K562 (cell line): ENCODE data around the gene TRMT1. TPM values are rescaled to one million over a fixed set of nuclear protein-coding genes. Genes with fewer than 3 reads are reported as not detected.

Source experiments
- CAMTA2 ChIP-seq: fragments of 250-450 bp; sonication (Bioruptor Pico); conservative IDR thresholded peaks from 2 replicates; pipeline ENCODE4 v1.5.1; 2022
- CXXC5 ChIP-seq: fragments of 250-450 bp; sonication (Bioruptor Pico); IDR thresholded peaks from 2 replicates; pipeline ENCODE4 v1.8.0; 2022; ENCODE audit warnings: inconsistent platforms, mild to moderate bottlenecking, moderate library complexity
- DNMT1 ChIP-seq: fragments of 450-650 bp; IDR thresholded peaks from 2 replicates; pipeline ENCODE4 v1.6.1; 2016; ENCODE audit warnings: antibody characterized with exemption, mild to moderate bottlenecking
- HMG20A ChIP-seq: fragments of 450-650 bp; formaldehyde crosslinking; conservative IDR thresholded peaks from 2 replicates; pipeline ENCODE4 v1.4.0; 2020; ENCODE audit warnings: mild to moderate bottlenecking, mixed read lengths
- IRF1 ChIP-seq: sonication (generic); formaldehyde crosslinking; IDR thresholded peaks from 2 replicates; pipeline ENCODE4 v1.8.0; 2022; ENCODE audit warnings: missing genetic modification reagents, mild to moderate bottlenecking, borderline replicate concordance
- MED1 ChIP-seq: sonication (generic); formaldehyde crosslinking; IDR thresholded peaks from 2 replicates; pipeline ENCODE4 v1.8.1; 2023; ENCODE audit warnings: missing genetic modification reagents, borderline replicate concordance
- NR1H2 ChIP-seq: sonication (generic); formaldehyde crosslinking; IDR thresholded peaks from 2 replicates; pipeline ENCODE4 v1.4.0; 2020; ENCODE audit warnings: mild to moderate bottlenecking, missing genetic modification reagents
- THAP12 ChIP-seq: fragments of 250-450 bp; sonication (Bioruptor Pico); IDR thresholded peaks from 2 replicates; pipeline ENCODE4 v1.9.0; 2021; ENCODE audit warnings: mild to moderate bottlenecking, inconsistent platforms
- TRIM24 ChIP-seq, 2 experiments: fragments of 450-650 bp; IDR thresholded peaks; 2 replicates each; pipeline ENCODE4 v1.6.1; 2016
- ZBTB40 ChIP-seq, 2 experiments: fragments of 450-650 bp in 1 of 2; sonication (generic) in 1 of 2; formaldehyde crosslinking in 1 of 2; IDR thresholded peaks; 2 replicates each; pipeline versions ENCODE4 v1.7.1 to v1.9.0; 2016 to 2022; ENCODE audit warnings: inconsistent platforms in 1 of 2, mild to moderate bottlenecking in 1 of 2, missing genetic modification reagents in 1 of 2
- ZMIZ1 ChIP-seq, 2 experiments: fragments of 150-350 bp in 1 of 2; IDR thresholded peaks; 2 replicates each; pipeline ENCODE4 v1.6.1; 2012 to 2016; ENCODE audit warnings: low read depth in 2 of 2, low read length in 2 of 2, mild to moderate bottlenecking in 1 of 2, moderate library complexity in 1 of 2
- polyA plus RNA-seq, 8 experiments: library from polyadenylated mRNA; depleted of rRNA in 4 of 8; stranded (reverse) in 5 of 8; unstranded in 3 of 8; fragments of >200 nt; fragmentation: Nextera tagmentation in 2 of 8; fragmentation: Illumina TruSeq in 1 of 8; extraction: Ambion mirVana in 2 of 8; extraction: Trizol in 1 of 8; gene quantifications; 2 replicates each; pipeline versions ENCODE4 v1.2.1 to v1.2.3, GENCODE V29; 2011 to 2014; ENCODE audit warnings: inconsistent platforms in 1 of 8, missing spikeins in 1 of 8
- total RNA-seq, 7 experiments: library from RNA; depleted of rRNA in 6 of 7; stranded (reverse); fragments of >200 nt in 6 of 7; fragmentation: Illumina TruSeq in 2 of 7; extraction: Trizol in 2 of 7; gene quantifications; 2 replicates each; pipeline versions ENCODE4 v1.2.1 to v1.2.3, GENCODE V29; 2011 to 2021; ENCODE audit warnings: low replicate concordance in 1 of 7

TRMT1 gene
- total and polyA plus RNA-seq, 9 of the 15 experiments (the other 6 are each of a cell fraction or from before 2014, with no cell fraction given), result 5.8 to 158 (median 54.3) TPM

- TF ChIP-seq ZBTB40 (IDR thresholded peaks at IDR 0.05) (no peak), ZBTB40 (CRISPR knock-in tag; IDR thresholded peaks at IDR 0.05) (peak; percentile 13; the same call in 1 of the 2 replicates), IRF1 (CRISPR knock-in tag) (no peak), CAMTA2 (CRISPR knock-in tag) (0 out of 2 replicates have a peak, but pooled peaks have one; percentile 54), DNMT1 (no peak), TRIM24 (IDR thresholded peaks at IDR 0.05) (no peak), ZMIZ1 (IDR thresholded peaks at IDR 0.05; ENCODE audit: low read depth in 2 of 2, low read length in 2 of 2) (no peak), CXXC5 (CRISPR knock-in tag) (no peak), THAP12 (CRISPR knock-in tag) (no peak), NR1H2 (CRISPR knock-in tag) (0 out of 2 replicates have a peak, but pooled peaks have one; percentile 65), HMG20A (CRISPR knock-in tag) (no peak), MED1 (CRISPR knock-in tag) (0 out of 2 replicates have a peak, but pooled peaks have one; percentile 72)
These were observed 33.2 kb upstream of the TRMT1 start (continued) for GRCh38 chr19:13149628-13150186.
